ENCODE results near the gene ANKRD1.
"Not testable (repeated sequence)": the region's sequence is repeated elsewhere in the genome, so short reads cannot be mapped to it uniquely, and the experiment has no call there.

Gene ANKRD1

DNA sequence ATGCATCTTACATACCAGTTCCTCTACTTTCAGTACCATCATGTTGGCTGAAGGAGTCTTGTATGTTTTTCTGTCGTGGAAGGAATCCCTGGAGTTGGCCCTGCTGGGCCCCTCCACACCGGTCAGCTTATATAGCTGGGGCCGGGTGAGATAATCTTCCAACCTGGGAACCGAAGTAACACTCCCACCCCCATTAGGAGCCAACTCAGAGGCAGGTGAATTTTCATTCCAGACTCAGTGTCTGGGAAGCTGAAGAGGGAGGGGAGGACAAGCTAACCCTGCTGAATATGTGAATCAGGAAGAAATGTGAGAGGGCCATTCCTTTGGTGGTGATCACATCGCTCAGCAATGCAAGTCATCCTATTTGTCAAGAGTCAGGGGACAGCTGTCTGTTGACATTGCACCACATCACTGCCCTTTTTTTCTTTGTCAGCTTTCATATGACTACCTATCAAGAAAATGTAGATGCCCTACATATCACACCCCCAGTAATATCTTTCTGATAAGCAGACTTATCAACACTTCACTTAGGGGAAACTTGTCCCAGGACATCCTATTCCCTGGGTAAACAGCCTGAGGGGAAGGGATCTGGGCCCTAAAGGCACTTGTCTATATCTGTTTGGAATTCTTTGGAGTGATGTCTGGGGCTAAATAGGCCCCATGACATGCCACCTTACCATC is at the start of gene ANKRD1:
TSS of gene ANKRD1 (minus strand) at position 102 of the 681 bp plus-strand sequence. CDS start at position 42, 60 bp downstream.
- no peak for DNase-seq (ENCODE audit: low read depth)

DNA sequence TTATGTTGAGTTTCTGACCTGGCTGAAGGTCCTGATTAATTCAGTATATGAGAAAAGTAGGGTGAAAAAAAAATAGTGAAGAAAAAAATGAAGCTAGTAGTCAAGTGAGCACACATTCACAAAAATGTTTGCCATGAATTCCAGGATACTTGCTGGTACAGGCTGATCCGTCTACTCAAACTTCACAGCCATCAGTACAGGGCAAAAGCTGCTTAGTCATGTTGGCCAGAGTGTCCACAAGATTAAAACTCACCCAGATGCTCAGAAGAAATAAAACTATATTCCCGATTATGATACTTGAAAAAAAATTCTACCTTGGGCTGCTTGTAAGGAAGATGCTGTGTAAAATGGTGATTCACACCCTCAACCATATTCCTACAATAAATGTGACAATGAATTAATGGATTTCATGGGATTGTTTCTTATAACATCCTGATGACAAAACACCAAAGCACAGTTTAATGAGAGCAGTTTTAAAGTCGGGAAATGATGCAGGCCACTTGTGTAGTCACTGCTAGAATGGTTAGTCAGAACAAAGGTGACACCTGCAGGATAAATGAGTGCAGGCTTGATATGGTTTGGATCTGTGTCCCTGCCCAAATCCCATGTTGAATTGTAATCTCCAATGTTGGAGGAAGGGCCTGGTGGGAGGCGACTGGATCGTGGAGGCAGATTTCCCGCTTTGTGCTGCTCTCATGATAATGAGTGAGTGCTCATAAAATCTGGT is 49.2 kb upstream of the ANKRD1 start:
- no peak for DNase-seq (ENCODE audit: low read depth)

DNA sequence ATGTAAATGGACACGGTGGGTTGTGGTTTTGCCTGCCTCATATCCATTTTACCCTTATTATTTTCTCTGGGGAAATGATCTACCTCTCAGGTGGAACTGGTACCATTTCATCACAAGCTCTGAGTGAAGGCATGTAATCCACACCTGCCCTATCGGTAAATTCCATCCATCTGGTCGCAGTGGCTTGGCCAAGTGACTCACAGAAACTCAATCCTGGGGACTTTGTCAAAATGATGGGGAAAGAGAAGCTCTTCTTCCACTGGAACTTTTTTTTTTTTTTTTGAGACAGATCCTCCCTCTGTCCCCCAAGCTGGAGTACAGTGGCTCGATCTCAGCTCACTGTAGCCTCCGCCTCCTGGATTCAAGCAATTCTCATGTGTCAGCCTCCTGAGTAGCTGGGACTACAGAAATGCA is 48.2 kb upstream of the ANKRD1 start:
- no peak for DNase-seq (ENCODE audit: low read depth)

DNA sequence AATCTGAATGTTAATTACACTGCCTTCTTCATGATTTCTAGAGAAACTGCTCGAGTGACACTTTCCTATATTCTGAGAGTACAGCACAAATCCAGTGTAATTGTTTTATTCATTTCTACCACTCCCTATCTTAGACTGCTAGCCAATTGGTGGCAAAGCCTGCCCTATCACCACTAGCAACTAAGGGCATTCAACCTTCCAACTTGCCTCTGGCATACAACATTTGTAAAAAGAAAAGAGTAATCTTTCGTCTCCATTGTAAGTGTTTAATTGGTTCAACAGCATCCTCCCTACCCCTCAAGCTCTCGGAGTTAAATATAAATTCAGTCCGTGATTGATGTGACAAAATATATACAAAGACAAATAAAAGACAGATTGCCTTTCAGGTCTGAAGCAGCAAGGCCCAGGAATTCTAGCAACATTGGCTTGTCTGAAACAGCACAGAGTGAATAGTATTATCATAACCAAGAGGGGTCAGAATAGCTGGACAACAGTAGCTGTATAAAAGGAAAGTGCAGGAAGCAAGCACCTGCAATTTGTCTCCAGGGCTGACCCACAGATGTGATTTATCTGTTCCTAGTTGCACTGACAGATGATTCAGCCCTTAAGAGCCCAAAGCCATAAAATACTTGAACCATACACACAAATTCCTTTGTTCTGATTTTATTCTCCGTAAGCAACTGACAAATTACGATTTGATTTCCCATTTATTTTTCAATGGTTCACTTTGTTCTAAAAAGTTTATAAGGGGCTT is 47.6 kb upstream of the ANKRD1 start:
- no peak for DNase-seq (ENCODE audit: low read depth)

DNA sequence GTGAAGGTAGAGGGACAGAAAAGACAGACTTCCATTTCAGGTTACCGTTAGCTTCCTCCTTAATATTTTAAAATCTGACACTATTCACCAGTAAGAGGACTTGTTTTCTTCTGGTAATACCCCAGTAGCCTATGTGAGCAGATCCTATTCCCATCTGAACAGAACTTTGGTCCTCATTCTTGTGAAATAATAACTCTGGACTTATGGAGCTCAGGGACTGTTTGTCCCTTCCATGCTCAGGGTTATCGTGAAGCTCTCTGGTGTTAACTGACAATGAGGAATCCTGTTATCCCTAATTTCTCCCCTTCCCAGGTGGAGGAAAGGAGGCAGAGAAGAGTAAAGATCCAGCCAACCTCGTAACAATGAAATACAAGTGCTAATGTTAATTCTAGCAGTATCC is 47.0 kb upstream of the ANKRD1 start:
- DNase-seq (ENCODE audit: low read depth), result no peak

DNA sequence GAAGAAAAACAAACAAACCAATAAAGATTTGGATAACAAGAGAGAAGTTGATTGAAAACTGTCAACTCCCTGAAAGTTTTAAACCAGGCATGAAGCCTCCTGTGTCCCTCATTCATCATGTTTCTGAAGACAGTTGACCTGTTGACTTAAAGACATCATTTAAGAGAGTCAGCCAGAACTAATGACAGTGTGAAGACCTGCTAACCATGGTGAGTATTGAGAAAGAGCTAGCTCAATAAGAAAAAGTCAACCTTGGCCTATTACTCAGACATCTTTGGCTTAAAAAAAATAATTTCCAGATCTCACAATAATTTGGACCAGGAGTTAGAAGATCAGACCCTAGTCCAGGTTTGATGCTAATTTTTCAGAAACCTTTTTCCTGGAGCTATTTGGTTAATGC is 45.3 kb upstream of the ANKRD1 start:
- DNase-seq (ENCODE audit: low read depth), result no peak

DNA sequence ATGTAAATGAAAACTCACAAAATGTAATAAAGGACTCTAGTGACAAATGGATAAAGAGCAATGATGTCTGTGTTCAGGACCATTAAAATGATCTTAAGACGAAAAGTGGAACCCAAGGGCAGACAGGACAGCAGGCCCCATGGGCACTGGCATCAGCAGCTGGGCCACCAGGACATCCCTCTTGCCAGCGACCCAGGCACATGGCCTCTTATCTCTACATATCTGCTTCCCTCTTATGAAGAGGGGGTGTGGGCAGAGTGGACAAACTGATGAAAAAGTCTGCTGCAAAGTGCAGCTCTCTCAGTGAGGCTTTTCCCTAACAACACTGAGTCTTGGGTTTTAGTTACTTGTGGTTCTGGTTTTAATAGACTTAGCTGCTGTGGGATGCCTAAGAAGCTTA is 44.8 kb upstream of the ANKRD1 start:
- DNase-seq (ENCODE audit: low read depth), result no peak

DNA sequence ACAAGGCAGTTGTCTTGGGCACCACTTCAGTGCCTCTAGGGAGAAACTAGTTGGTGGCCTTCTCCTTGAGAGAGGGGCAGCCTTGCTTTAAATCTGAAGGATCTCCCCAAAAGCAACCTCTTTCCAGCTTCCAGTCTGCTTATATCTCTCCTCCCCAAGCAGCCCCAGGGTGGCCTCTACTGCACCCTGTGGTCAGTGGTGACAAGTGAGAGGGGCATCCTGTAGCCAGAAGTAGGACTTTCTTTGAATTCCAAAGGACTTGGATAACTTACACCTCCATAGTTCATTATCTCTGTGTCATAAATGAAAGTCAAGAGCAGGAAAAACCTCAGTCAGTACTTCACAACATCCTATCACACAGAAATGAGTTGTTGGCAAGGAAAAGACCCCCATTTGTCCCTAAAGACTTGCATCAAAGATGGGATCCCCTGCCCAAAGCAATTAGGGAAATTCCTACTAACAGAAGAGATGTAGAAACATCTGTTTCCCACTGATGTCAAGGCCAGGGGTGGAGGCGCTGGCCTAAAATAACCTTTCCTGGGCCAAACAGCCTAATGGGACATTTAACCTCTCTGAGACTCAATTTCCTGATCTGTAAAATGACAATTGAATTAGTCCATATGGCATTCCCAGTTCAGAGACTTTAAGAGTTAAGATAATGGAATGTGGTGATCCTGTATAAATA is 44.0 kb upstream of the ANKRD1 start:
- DNase-seq (ENCODE audit: low read depth), result no peak

DNA sequence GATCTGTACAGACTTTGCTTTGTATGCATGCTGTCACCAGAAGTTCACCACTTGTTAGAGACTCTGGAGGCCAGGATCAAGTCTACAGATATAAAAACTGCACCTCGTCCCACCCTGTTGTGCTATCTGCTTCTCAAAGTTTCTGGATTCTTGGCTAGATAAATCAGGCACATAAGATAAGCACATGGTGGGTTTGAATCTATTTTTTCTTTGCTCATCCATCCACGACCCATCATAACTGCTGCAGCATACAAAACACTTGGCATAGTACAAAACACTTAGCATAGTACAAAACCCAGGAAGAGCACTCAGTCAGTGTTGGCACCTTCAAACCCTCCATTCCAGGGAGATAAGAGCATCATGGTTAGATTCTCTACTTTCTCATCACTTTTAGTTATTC is 42.4 kb upstream of the ANKRD1 start:
- DNase-seq (ENCODE audit: low read depth), result no peak

DNA sequence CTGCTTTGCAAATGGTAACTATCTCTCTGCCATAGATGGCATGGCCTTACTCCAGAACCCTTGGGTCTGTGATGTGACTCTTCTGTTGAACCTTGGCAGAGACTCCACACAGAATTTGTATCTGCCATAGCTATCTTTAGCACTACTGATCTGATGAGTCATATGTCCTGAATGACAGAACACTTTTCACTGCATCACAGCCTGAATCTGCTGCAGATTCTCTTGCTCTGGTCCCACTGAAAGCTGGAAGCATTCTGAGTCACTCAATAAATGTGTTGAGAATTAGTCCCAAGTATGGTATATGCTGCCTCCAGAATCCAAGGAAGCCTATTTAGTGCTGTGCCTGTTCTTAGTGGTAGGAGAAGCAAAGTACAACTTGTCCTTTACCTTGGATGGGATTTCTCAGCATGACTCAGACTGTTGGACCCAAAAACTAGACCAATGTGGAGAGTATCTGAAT is 39.5 kb upstream of the ANKRD1 start:
- DNase-seq (ENCODE audit: low read depth), result no peak

DNA sequence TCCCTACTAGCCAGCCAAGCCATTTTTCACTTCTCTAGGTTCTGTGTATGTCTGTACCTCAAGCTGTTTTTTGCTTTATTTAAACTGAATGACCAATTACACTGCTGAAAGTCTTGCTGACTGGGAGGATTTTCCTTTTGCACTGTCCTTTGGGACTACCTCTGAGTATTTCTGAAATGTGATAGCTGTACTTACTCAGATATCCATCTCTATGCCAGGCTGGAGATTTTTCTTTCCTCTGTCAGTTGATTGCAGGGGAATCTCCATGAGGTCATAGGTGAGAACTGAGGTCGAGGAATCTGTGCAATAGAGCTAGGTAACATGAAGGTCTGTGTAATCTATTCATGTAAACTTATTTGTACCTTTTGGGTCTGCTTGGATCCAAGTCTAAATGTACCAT is 38.9 kb upstream of the ANKRD1 start:
- DNase-seq (ENCODE audit: low read depth), result no peak

DNA sequence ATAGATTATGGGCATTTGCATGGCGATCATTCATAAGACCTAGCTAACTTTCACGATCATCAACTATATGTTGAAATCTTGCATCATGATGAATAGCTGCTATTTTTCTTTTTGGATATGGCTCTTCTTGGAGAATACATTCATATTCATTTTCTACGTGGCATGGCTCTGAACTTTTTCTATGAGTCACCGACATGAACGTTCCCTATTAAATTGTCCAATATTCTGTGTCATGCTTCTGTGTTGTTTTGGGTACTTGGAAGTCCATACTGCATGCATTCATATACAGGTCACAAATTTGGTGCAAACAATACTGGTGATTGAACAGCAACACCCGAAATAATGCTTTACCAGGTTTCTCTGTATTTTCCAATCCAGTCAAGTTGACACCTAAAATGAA is 37.9 kb upstream of the ANKRD1 start:
- DNase-seq (ENCODE audit: low read depth), result no peak

DNA sequence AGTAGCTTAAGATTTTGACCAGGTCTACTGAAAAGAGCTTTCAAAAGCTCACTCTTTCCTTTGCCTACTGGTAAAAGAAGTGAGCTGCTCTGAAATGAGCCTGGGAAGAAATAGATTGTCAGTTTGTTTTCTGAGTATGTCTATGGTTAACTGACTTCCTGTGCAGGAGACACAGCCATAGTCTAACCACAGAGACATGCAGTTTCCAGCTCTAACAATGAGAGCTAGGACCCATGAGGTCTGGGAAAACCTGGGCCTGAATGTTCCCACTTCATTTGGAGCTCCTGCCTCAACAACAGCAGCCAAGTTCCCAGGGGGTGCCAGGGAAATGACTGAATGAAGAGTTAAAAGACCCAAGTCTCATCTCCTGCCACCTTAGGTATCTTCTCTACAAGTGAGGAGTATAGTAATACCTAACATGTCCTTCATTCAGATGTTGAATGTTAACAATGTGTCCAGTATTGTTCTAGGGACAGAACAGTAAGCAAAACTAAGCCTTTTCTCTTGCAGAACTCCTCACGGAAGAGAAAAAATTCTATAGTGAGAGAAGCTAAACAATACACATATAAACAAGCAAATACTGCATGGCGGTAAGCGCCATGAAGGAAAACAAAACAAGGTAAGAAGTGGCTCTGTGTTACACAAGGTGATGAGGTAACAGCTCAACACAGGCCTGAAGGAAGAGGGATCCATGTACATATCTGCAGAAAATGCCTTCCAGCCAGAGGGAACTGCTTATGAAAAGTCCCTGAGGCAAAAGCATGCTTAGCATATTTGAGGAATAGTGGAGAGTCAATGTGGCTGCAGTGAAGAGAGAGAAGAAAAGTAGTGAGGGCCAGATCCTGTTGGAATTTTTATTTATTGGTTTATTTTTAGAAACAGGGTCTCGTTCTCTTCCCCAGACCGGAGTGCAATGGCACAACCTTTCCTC is 26.4 kb upstream of the ANKRD1 start:
- DNase-seq (ENCODE audit: low read depth), result no peak

DNA sequence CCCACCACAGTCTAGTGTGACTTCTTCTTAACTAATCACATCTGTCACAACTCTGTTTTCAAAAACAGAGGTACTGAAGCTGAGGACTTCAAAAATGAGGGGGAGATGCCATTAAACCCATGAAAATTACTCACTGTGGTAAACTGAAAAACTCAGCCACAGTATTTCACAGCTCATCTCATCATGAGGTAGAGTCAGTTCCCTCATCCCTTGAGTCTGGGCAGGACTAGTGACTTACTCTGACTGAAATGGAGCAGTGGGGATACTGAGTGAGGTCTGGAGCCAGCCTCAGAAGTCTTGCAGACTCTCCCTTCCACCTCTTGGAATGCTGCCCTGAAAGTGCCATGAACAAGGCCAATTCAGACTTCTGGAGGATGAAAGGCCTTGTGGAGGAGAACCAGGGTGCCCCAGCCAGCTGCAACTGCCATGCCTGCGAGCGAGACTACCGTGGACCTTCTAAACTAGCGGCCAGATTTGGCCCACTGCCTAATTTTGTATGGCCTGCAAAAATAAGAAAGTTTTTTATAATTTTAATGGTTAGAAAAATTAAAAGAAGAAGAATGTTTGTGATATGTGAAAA is 24.7 kb upstream of the ANKRD1 start:
- no peak for DNase-seq (ENCODE audit: low read depth)

DNA sequence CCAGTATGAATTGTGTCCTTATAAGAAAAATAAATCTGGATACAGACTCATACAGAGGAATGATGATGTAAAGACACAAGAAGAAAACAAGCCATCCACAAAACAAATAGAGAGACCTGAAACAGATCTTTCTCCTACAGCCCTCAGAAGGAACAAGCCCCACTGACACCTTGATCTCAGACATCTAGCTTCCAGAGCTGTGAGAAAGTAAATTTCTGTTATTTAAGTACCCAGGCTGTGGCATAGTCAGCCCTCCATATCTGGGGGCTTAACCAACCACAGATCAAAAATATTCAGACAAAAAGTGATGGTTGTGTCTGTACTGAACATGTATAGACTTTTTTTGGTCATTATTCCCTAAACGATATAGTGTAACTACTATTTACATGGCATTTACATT is 23.9 kb upstream of the ANKRD1 start:
- DNase-seq (ENCODE audit: low read depth), result no peak

DNA sequence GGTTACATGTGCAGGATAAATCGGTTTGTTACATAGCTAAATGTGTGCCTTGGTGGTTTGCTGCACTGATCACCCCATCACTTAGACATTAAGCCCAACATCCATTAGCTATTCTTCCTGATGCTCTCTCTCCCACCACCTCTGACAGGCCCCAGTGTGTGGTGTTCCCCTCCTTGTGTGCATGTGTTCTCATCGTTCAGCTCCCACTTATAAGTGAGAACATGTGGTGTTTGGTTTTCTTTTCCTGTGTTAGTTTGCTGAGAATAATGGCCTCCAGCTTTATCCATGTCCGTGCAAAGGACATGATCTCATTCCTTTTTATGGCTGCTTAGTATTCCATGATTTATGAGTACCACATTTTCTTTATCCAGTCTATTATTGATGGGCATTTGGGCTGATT is 22.1 kb upstream of the ANKRD1 start:
- not testable (repeated sequence) for DNase-seq (ENCODE audit: low read depth)

DNA sequence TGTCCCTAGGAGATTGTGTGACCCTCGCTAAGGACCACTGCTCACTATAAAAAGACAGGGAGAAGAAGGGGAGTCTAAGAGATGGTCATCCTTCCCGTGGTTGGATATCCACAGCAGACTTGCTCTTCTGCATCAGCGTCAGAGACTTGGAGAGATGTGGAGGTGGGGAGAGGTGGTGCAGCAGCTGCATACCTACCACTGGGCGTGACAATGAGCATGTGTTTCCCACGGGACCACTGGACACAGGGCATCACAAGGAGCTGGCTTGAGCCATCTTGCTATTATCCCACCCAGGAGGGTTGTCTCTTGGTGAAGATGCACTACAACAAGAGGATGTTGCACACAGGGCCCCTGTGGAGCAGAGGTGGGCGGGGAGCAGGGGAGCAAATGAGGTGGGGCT is 18.8 kb upstream of the ANKRD1 start:
- no peak for DNase-seq (ENCODE audit: low read depth)

DNA sequence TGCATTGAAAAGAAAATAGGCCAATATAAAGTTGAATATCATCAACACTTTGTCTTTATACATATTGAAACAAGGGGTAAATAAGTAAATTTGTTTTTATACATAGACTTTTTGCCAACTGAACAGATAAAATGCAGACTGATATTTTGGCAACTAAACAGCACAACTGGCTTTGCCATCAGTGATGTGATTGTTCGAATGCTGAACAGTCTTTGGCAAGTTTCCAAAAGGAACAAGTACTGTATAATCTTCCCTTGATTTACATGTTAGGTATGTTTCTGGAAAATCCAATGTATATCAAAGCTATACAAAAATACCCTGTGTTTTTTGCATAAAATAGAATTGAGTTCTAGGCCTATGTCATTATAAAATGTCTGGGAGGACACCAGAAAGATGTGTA is 18.2 kb upstream of the ANKRD1 start:
- DNase-seq (ENCODE audit: low read depth), result no peak

DNA sequence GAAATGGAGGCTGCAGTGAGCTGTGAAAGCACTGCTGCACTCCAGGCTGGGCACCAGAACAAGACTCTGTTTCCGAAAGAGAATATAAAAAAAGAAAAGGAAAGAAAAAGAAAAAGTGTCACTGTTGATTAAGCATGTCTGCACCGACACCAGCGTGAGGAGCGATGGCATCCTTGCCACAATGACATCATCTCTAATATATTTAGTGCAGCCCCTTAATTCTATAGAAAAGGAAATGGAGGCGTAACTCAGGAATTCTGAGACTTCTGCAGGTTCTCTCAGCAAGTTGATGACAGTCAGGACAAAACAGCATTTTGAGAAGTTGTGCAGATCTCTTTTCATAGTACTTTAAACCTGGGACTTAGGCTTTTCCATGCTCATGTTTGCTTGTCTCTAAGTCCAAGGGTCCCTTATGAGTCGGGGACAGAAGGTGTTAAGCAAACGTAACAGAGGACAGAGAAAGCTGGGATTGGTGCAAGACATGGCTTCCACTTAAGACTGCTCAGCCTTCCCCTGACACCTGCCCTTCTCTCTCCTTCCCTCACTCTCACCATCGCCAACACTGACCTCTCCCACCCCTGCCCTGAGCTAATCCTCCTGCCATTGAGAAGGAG is 16.9 kb upstream of the ANKRD1 start:
- no peak for DNase-seq (ENCODE audit: low read depth)

DNA sequence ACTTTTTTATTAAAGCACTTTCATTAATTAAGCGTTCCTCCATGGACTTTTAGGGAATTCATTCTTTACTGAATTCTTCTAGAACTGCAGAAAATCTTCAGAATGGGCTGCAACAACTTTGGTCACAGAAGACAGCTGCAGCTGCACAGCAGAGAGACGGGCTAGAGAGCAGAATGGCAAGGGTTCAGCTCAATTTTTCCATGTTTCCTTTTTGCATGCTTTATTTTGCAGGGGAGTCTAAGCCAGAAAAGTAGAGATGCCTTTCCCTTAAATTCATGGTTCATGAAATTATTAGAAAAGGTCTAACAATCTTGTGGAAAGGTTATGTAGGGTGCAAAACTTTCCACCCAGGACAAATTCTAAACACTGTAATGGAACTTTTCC is 15.4 kb upstream of the ANKRD1 start:
- DNase-seq (ENCODE audit: low read depth), result no peak

All from activated T-cell treated with anti-CD3 and anti-CD28 coated beads for 1 hour (primary cell).